Neural cell (in vitro differentiated cells): ENCODE measurements around the gene COA7. TPM values are rescaled to one million over a fixed set of nuclear protein-coding genes. Genes with fewer than 3 reads are reported as not detected.

Experiments
- H2AFZ ChIP-seq: fragments of 200-600, 300-800 bp; sonication (generic), shearing (Covaris generic); 2 replicates; pipeline ENCODE4 v1.6.0; 2014; ENCODE audit warnings: low read depth, mild to moderate bottlenecking, antibody characterized with exemption, low read length, moderate library complexity
- H3F3A ChIP-seq: fragments of 200-600 bp; shearing (Covaris generic); 2 replicates; pipeline ENCODE4 v1.6.1; 2016; ENCODE audit warnings: mild to moderate bottlenecking, moderate library complexity, mixed read lengths, antibody characterized with exemption, low read length; ENCODE audit not compliant: insufficient read depth, poor library complexity, severe bottlenecking
- H3K27ac ChIP-seq: fragments of 200-600, 300-800 bp; sonication (generic), shearing (Covaris generic); 2 replicates; pipeline ENCODE4 v1.5.1; 2014; ENCODE audit warnings: mild to moderate bottlenecking, low read length, moderate library complexity
- H3K27me3 ChIP-seq: fragments of 300-800, 200-600 bp; sonication (generic), shearing (Covaris generic); 2 replicates; pipeline ENCODE4 v1.6.0; 2014; ENCODE audit warnings: mild to moderate bottlenecking, low read depth, low read length, moderate library complexity; ENCODE audit not compliant: insufficient read depth
- H3K36me3 ChIP-seq: fragments of 300-800, 200-600 bp; sonication (generic), shearing (Covaris generic); 2 replicates; pipeline ENCODE4 v1.5.1; 2014; ENCODE audit warnings: mild to moderate bottlenecking, antibody characterized with exemption, low read length, moderate library complexity; ENCODE audit not compliant: insufficient read depth
- H3K4me2 ChIP-seq: fragments of 300-800, 200-600 bp; sonication (generic), shearing (Covaris generic); 2 replicates; pipeline ENCODE4 v1.6.0; 2014; ENCODE audit warnings: mild to moderate bottlenecking, low read length
- H3K4me3 ChIP-seq: fragments of 300-800, 200-600 bp; sonication (generic), shearing (Covaris generic); 2 replicates; pipeline ENCODE4 v1.5.1; 2014; ENCODE audit warnings: mild to moderate bottlenecking, low read length, moderate library complexity
- H3K79me2 ChIP-seq: fragments of 200-600 bp; shearing (Covaris generic); replicated peaks from 2 replicates; pipeline ENCODE4 v1.6.0; 2014; ENCODE audit warnings: mild to moderate bottlenecking, low read length, moderate library complexity; ENCODE audit not compliant: insufficient read depth
- H3K9ac ChIP-seq: fragments of 300-800, 200-600 bp; sonication (generic), shearing (Covaris generic); 2 replicates; pipeline ENCODE4 v1.6.1; 2016; ENCODE audit warnings: mild to moderate bottlenecking, low read length, mixed read lengths
- H3K9me2 ChIP-seq: fragments of 200-600 bp; shearing (Covaris generic); 2 replicates; pipeline ENCODE4 v1.6.1; 2016; ENCODE audit warnings: mild to moderate bottlenecking, low read length, mixed read lengths; ENCODE audit not compliant: insufficient read depth
- H3K9me3 ChIP-seq: fragments of 200-600, 300-800 bp; sonication (generic), shearing (Covaris generic); 2 replicates; pipeline ENCODE4 v1.6.1; 2016; ENCODE audit warnings: mild to moderate bottlenecking, mixed run types, low read length, moderate library complexity, mixed read lengths
- H4K20me1 ChIP-seq: fragments of 200-600 bp; shearing (Covaris generic); 2 replicates; pipeline ENCODE4 v1.6.1; 2016; ENCODE audit warnings: mild to moderate bottlenecking, mixed run types; ENCODE audit not compliant: insufficient read depth
- EP300 ChIP-seq: fragments of 450-650 bp; conservative IDR thresholded peaks from 2 replicates; pipeline ENCODE4 v1.6.1; 2014; ENCODE audit warnings: antibody characterized with exemption, mild to moderate bottlenecking, moderate library complexity; ENCODE audit not compliant: poor library complexity, severe bottlenecking
- RAD21 ChIP-seq: fragments of 450-650 bp; conservative IDR thresholded peaks from 2 replicates; pipeline ENCODE4 v1.6.1; 2014; ENCODE audit warnings: antibody characterized with exemption, mild to moderate bottlenecking, moderate library complexity
- REST ChIP-seq: IDR thresholded peaks from 2 replicates; pipeline ENCODE4 v1.6.1; 2012; ENCODE audit warnings: borderline replicate concordance
- TAF1 ChIP-seq: IDR thresholded peaks from 2 replicates; pipeline ENCODE4 v1.6.1; 2012; ENCODE audit warnings: low read depth
- polyA plus RNA-seq: library from polyadenylated mRNA; depleted of rRNA; stranded (reverse); fragments of >200 nt; gene quantifications from 2 replicates; pipeline ENCODE4 v1.2.3, GENCODE V29; 2014
- small RNA-seq, 3 experiments: library from RNA; depleted of rRNA; stranded (forward); fragments of <200 nt; gene quantifications; one replicate each; pipeline ENCODE3, GENCODE V24; 2012

Gene COA7
- polyA plus RNA-seq, 1 donor from 2014 or later = 11.6 TPM

GRCh38 chr1:52635321-52636089 is 62.6 kb downstream of the COA7 start:
- Histone ChIP-seq H3K9me2 (no peaks in the 10 kb centered on the region), H3K79me2 (no peaks in the 10 kb centered on the region), H3F3A (no peaks in the 10 kb centered on the region), H3K4me2 (no peak overlapping the region), H3K27ac (no peak overlapping the region), H3K4me3 (no peak overlapping the region), H3K9ac (no peak overlapping the region), H2AFZ (no peak overlapping the region), H3K36me3 (no peaks in the 10 kb centered on the region), H3K9me3 (no peaks in the 10 kb centered on the region), H3K27me3 (peaks cover 24% of the 10 kb centered on the region), H4K20me1 (no peaks in the 10 kb centered on the region)
- TF ChIP-seq TAF1 (no peak), RAD21 (no peak), EP300 (no peak), REST (no peak)

Small RNAs within 50 kb of the gene (small RNA-seq; reads per million reads assigned to genes)
- 0 reads per million in 3 experiments for gene RN7SL62P

Other genes with a start within 250 kb of the COA7 start
- 84.1 and 96.3 TPM in 2 replicates for gene TUT4, start 145.3 kb downstream of the COA7 start, polyA plus RNA-seq
- 1.3 and 1.8 TPM in 2 replicates for gene GPX7, start 96.0 kb downstream of the COA7 start, polyA plus RNA-seq
- gene SHISAL2A, start 65.2 kb downstream of the COA7 start, polyA plus RNA-seq = not detected in 2 replicates
- 48.7 and 52.8 TPM in 2 replicates for gene ZYG11B, start 28.1 kb upstream of the COA7 start, polyA plus RNA-seq
- gene ZYG11A, start 144.4 kb upstream of the COA7 start, polyA plus RNA-seq = 0.40 and 0.66 TPM in 2 replicates
- gene ECHDC2, start 223.4 kb upstream of the COA7 start, polyA plus RNA-seq = 2.9 and 6.8 TPM in 2 replicates
- gene SCP2, start 228.9 kb upstream of the COA7 start, polyA plus RNA-seq = 165 and 182 TPM in 2 replicates